ENCODE results near the gene DMBX1. TPM values are rescaled to one million over a fixed set of nuclear protein-coding genes. Genes with fewer than 3 reads are reported as not detected.

DMBX1 gene
- total and polyA plus RNA-seq, 2 of the 4 experiments (the other 2 are of a cell fraction): not detected

GRCh38 chr1:46520063-46520911 lies 30.7 kb downstream of the DMBX1 start:
- DNase-seq: peak; percentile 75
- H3K9me1 ChIP-seq (ENCODE audit: insufficient read depth, low read length): peaks cover 3% of the 10 kb centered on the region
- H2AFZ ChIP-seq (replicated peaks; ENCODE audit: low read length, poor library complexity): peak overlapping the region; percentile 79
- H2BK15ac ChIP-seq (ENCODE audit: low read depth, low read length): no peak overlapping the region
- no peak overlapping the region for H3K56ac ChIP-seq (ENCODE audit: extremely low read depth, insufficient read depth, low read length)
- H3K4me2 ChIP-seq (ENCODE audit: low read depth, low read length): peak overlapping the region; percentile 53
- dilution Hi-C loops (cut with HindIII; ENCODE audit: low sequenced_read_pairs, unreplicated experiment) (no loop called here), intact Hi-C loops (cut with micrococcal nuclease) (no loop called here), in situ Hi-C loops (cut with MboI; ENCODE audit: low sequenced_read_pairs) (no loop called here)
- peak overlapping the region in 1 of 2 experiments; percentile 45; a peak in 1 of 4 replicates for H4K8ac ChIP-seq (ENCODE audit: low read depth in 2 of 2, low read length in 2 of 2)
- TF ChIP-seq RCOR1 (IDR thresholded peaks at IDR 0.05; ENCODE audit: insufficient replicate concordance, low read length) (no peak), MAZ (IDR thresholded peaks at IDR 0.05; ENCODE audit: borderline replicate concordance, low read depth, low read length) (peak; percentile 75), MXI1 (IDR thresholded peaks at IDR 0.05; ENCODE audit: borderline replicate concordance, low read depth, low read length) (peak; percentile 73; the same call in 1 of the 2 replicates), ELK1 (IDR thresholded peaks at IDR 0.05; ENCODE audit: borderline replicate concordance, low read depth, low read length) (no peak), RFX5 (IDR thresholded peaks at IDR 0.05; ENCODE audit: low read depth, low read length) (no peak), BHLHE40 (IDR thresholded peaks at IDR 0.05; ENCODE audit: low read depth, low read length) (peak; percentile 63), FOS (IDR thresholded peaks at IDR 0.05; ENCODE audit: low read depth, low read length) (peak; percentile 65)
- WGBS, 2 experiments (ENCODE audit: extremely low coverage in 2 of 2, insufficient read length in 1 of 2): 3% methylated on average over 6 of the region's 15 CpGs; no CpG with 5 or more reads in 1 of the 2 experiments
- H3K14ac ChIP-seq (replicated peaks; ENCODE audit: low read depth, low read length): 0 out of 2 replicates have a peak overlapping the region, but pooled peaks have one; percentile 46
- peak overlapping the region; percentile 53; the same call in 1 of the 2 replicates for H4K91ac ChIP-seq (ENCODE audit: insufficient read depth, low read depth, low read length)
- CTCF ChIA-PET: interaction anchor here (0.6 to 1.5 kb wide), 3 partner anchors 9 to 118 kb away, joined by 3 to 8 read pairs (median 4); no protein-coding TSS in a partner anchor
- H4K5ac ChIP-seq (ENCODE audit: low read depth, low read length): no peak overlapping the region
- H4K20me1 ChIP-seq (ENCODE audit: insufficient read depth, low read length): 0 out of 2 replicates have a peak, but pooled peaks cover 3% of the 10 kb centered on the region
- POLR2A ChIA-PET (ENCODE audit: unreplicated experiment): no interaction called here
- no peaks in the 10 kb centered on the region for H3K36me3 ChIP-seq (ENCODE audit: control insufficient read depth, insufficient read depth, low read length)
- peak overlapping the region; percentile 38 for H2AK9ac ChIP-seq (replicated peaks; ENCODE audit: low read depth, low read length, poor library complexity)
- no peak overlapping the region; the same call in 1 of the 2 replicates for H3K4ac ChIP-seq (ENCODE audit: low read depth, low read length)
- no TSS peak for BruUV-seq (replicated peaks)
- H3K79me1 ChIP-seq (ENCODE audit: low read depth in 1 of 2, low read length in 2 of 2): no peaks in the 10 kb centered on the region
- no peak overlapping the region for H3K9ac ChIP-seq (ENCODE audit: low read depth, low read length)
- no peak overlapping the region; the same call in 1 of the 2 replicates for H3K27ac ChIP-seq (ENCODE audit: insufficient read depth, low read length)
- H2BK5ac ChIP-seq (ENCODE audit: low read depth, low read length, poor library complexity, severe bottlenecking): no peak overlapping the region
- H2BK120ac ChIP-seq (ENCODE audit: low read depth, low read length): no peak overlapping the region
- no peak overlapping the region for H3K18ac ChIP-seq (ENCODE audit: low read depth, low read length)
- peaks cover 16% of the 10 kb centered on the region for H3K4me1 ChIP-seq (ENCODE audit: control insufficient read depth, insufficient read depth, low read length)
- peak; percentile 95 for ATAC-seq (ENCODE audit: low read depth)
- H3K23ac ChIP-seq (ENCODE audit: low read depth, low read length): peak overlapping the region; percentile 53; the same call in 1 of the 2 replicates
- no peak overlapping the region for H3K4me3 ChIP-seq (ENCODE audit: insufficient read depth, low read depth, low read length)
- no peaks in the 10 kb centered on the region for H3K9me3 ChIP-seq (ENCODE audit: control insufficient read depth, insufficient read depth, low read length)
- H2AK5ac ChIP-seq (ENCODE audit: low read depth, low read length): 0 out of 2 replicates have a peak overlapping the region, but pooled peaks have one; percentile 38
- peaks cover 34% of the 10 kb centered on the region for H3K27me3 ChIP-seq (ENCODE audit: control insufficient read depth, insufficient read depth, low read length)
- peak overlapping the region; percentile 66; the same call in 1 of the 2 replicates for H2BK20ac ChIP-seq (ENCODE audit: low read depth, low read length)
